IMR-90 (cell line): ENCODE measurements around the gene PEX16. TPM values are rescaled to one million over a fixed set of nuclear protein-coding genes. Genes with fewer than 3 reads are reported as not detected.

Source experiments
- ATAC-seq: fragments of 200-7000 bp; cut with Tn5 transposase; 2 replicates; pipeline ENCODE4 v1.9.1; 2020; ENCODE audit warnings: low read depth, mild to moderate bottlenecking, moderate library complexity
- BruUV-seq: library from RNA; stranded (reverse); fragments of 400-500 nt; replicated peaks from 2 replicates; lab custom pipeline; 2021; lab: Mats Ljungman, UMichigan
- CTCF ChIA-PET: fragments of 300-600 bp; formaldehyde crosslinking; extraction: SDS; loops from one replicate; lab custom pipeline; 2021; ENCODE audit warnings: antibody characterized with exemption; lab: Yijun Ruan, JAX
- POLR2A ChIA-PET: fragments of 300-600 bp; sonication (Branson Sonifier 250); formaldehyde crosslinking; loops from one replicate; lab custom pipeline; 2022; ENCODE audit warnings: antibody characterized with exemption; ENCODE audit not compliant: unreplicated experiment; lab: Charles Lee
- DNase-seq: peaks from one replicate; pipeline ENCODE4 v3.0.0; 2013
- H2AFZ ChIP-seq: replicated peaks from 2 replicates; pipeline ENCODE3; 2013; ENCODE audit warnings: low read length, mild to moderate bottlenecking; ENCODE audit not compliant: poor library complexity
- H2AK5ac ChIP-seq: 2 replicates; pipeline ENCODE4 v1.6.1; 2013; ENCODE audit warnings: low read depth, low read length, inconsistent platforms
- H2AK9ac ChIP-seq: replicated peaks from 2 replicates; pipeline ENCODE3; 2013; ENCODE audit warnings: mild to moderate bottlenecking, low read depth, low read length, moderate library complexity; ENCODE audit not compliant: poor library complexity
- H2BK120ac ChIP-seq: 2 replicates; pipeline ENCODE4 v1.6.1; 2013; ENCODE audit warnings: low read depth, low read length, inconsistent platforms
- H2BK15ac ChIP-seq: 3 replicates; pipeline ENCODE4 v1.6.1; 2013; ENCODE audit warnings: low read depth, low read length, inconsistent platforms
- H2BK20ac ChIP-seq: 2 replicates; pipeline ENCODE4 v1.6.1; 2013; ENCODE audit warnings: low read depth, mild to moderate bottlenecking, inconsistent platforms, low read length, moderate library complexity
- H2BK5ac ChIP-seq: 2 replicates; pipeline ENCODE4 v1.6.1; 2013; ENCODE audit warnings: mild to moderate bottlenecking, low read depth, low read length, inconsistent platforms; ENCODE audit not compliant: poor library complexity, severe bottlenecking
- H3K14ac ChIP-seq: replicated peaks from 2 replicates; pipeline ENCODE4 v1.6.1; 2013; ENCODE audit warnings: low read depth, low read length, inconsistent platforms
- H3K18ac ChIP-seq: 2 replicates; pipeline ENCODE4 v1.6.1; 2013; ENCODE audit warnings: low read depth, low read length, control low read depth
- H3K23ac ChIP-seq: 2 replicates; pipeline ENCODE4 v1.6.1; 2013; ENCODE audit warnings: low read depth, low read length, inconsistent platforms
- H3K27ac ChIP-seq: 2 replicates; pipeline ENCODE4 v1.5.1; 2013; ENCODE audit warnings: mild to moderate bottlenecking, control low read depth, low read length; ENCODE audit not compliant: insufficient read depth
- H3K27me3 ChIP-seq: 2 replicates; pipeline ENCODE4 v1.6.1; 2013; ENCODE audit warnings: low read length; ENCODE audit not compliant: control insufficient read depth, insufficient read depth
- H3K36me3 ChIP-seq: 2 replicates; pipeline ENCODE4 v1.6.1; 2013; ENCODE audit warnings: low read length, mixed read lengths; ENCODE audit not compliant: control insufficient read depth, insufficient read depth
- H3K4ac ChIP-seq: 2 replicates; pipeline ENCODE4 v1.6.1; 2013; ENCODE audit warnings: low read depth, low read length, inconsistent platforms
- H3K4me1 ChIP-seq: 2 replicates; pipeline ENCODE4 v1.6.1; 2013; ENCODE audit warnings: low read length, mixed read lengths; ENCODE audit not compliant: control insufficient read depth, insufficient read depth
- H3K4me2 ChIP-seq: 2 replicates; pipeline ENCODE4 v1.6.1; 2013; ENCODE audit warnings: low read depth, mild to moderate bottlenecking, control low read depth, low read length, moderate library complexity
- H3K4me3 ChIP-seq: 2 replicates; pipeline ENCODE4 v1.5.1; 2013; ENCODE audit warnings: low read depth, mild to moderate bottlenecking, control low read depth, low read length, moderate library complexity; ENCODE audit not compliant: insufficient read depth
- H3K56ac ChIP-seq: 2 replicates; pipeline ENCODE4 v1.6.1; 2013; ENCODE audit warnings: low read length, inconsistent platforms; ENCODE audit not compliant: insufficient read depth; ENCODE audit errors: extremely low read depth
- H3K79me1 ChIP-seq, 2 experiments: 2 replicates each; pipeline ENCODE4 v1.6.1; 2013; ENCODE audit warnings: low read length in 2 of 2, inconsistent platforms in 1 of 2, low read depth in 1 of 2
- H3K9ac ChIP-seq: 2 replicates; pipeline ENCODE4 v1.6.1; 2013; ENCODE audit warnings: low read depth, low read length, control low read depth
- H3K9me1 ChIP-seq: 2 replicates; pipeline ENCODE4 v1.6.1; 2013; ENCODE audit warnings: low read length, inconsistent platforms; ENCODE audit not compliant: insufficient read depth
- H3K9me3 ChIP-seq: 2 replicates; pipeline ENCODE4 v1.6.1; 2013; ENCODE audit warnings: low read length; ENCODE audit not compliant: control insufficient read depth, insufficient read depth
- H4K20me1 ChIP-seq: 2 replicates; pipeline ENCODE4 v1.6.1; 2013; ENCODE audit warnings: low read length, inconsistent platforms; ENCODE audit not compliant: insufficient read depth
- H4K5ac ChIP-seq: 2 replicates; pipeline ENCODE4 v1.6.1; 2013; ENCODE audit warnings: mild to moderate bottlenecking, low read depth, low read length, control low read depth
- H4K8ac ChIP-seq, 2 experiments: 2 replicates each; pipeline ENCODE4 v1.6.1; 2013; ENCODE audit warnings: low read depth in 2 of 2, low read length in 2 of 2, control low read depth in 1 of 2, inconsistent platforms in 1 of 2
- H4K91ac ChIP-seq: 2 replicates; pipeline ENCODE4 v1.6.1; 2013; ENCODE audit warnings: low read depth, low read length, inconsistent platforms; ENCODE audit not compliant: insufficient read depth
- BHLHE40 ChIP-seq: fragments of 150-350 bp; IDR thresholded peaks from 2 replicates; pipeline ENCODE4 v1.6.1; 2016; ENCODE audit warnings: mild to moderate bottlenecking, low read depth, low read length
- CEBPB ChIP-seq: IDR thresholded peaks from 2 replicates; pipeline ENCODE4 v1.6.1; 2012; ENCODE audit warnings: low read depth, low read length, improper control_type of control experiment
- MAZ ChIP-seq: IDR thresholded peaks from 2 replicates; pipeline ENCODE4 v1.6.1; 2012; ENCODE audit warnings: low read depth, mild to moderate bottlenecking, low read length, improper control_type of control experiment, moderate library complexity, borderline replicate concordance
- NFE2L2 ChIP-seq: fragments of 150-350 bp; IDR thresholded peaks from 2 replicates; pipeline ENCODE4 v1.6.1; 2016; ENCODE audit warnings: low read depth, mild to moderate bottlenecking, low read length
- POLR2A ChIP-seq: IDR thresholded peaks from 2 replicates; pipeline ENCODE4 v1.6.1; 2012; ENCODE audit warnings: mild to moderate bottlenecking, low read depth, low read length
- RCOR1 ChIP-seq: IDR thresholded peaks from 2 replicates; pipeline ENCODE4 v1.6.1; 2012; ENCODE audit warnings: mild to moderate bottlenecking, low read length, improper control_type of control experiment; ENCODE audit not compliant: insufficient replicate concordance
- RFX5 ChIP-seq: IDR thresholded peaks from 2 replicates; pipeline ENCODE4 v1.8.0; 2012; ENCODE audit warnings: low read depth, mild to moderate bottlenecking, low read length, moderate library complexity
- whole genome bisulfite sequencing, 2 experiments: methylation state at CpG; one replicate each; pipeline versions ENCODE4 v1.1.5 to v1.1.7; 2013; ENCODE audit warnings: missing lambda C conversion rate in 2 of 2; ENCODE audit not compliant: insufficient read length in 1 of 2; ENCODE audit errors: extremely low coverage in 2 of 2; 5-methylcytosine and 5-hydroxymethylcytosine counted together
- dilution Hi-C: fragments of 300-500 bp; cut with HindIII; formaldehyde crosslinking; loops from one replicate; pipeline ENCODE4 v1.14.3; 2018; ENCODE audit warnings: low sequenced_read_pairs; ENCODE audit not compliant: unreplicated experiment
- in situ Hi-C: fragments of 300-500 bp; cut with MboI; formaldehyde crosslinking; loops from 3 replicates; pipeline ENCODE4 v1.14.3; 2019; ENCODE audit warnings: low sequenced_read_pairs, inconsistent platforms, mixed read lengths
- intact Hi-C: fragments of 100-400 bp; cut with micrococcal nuclease; formaldehyde crosslinking; loops from 2 replicates; pipeline ENCODE4 v1.10.0; 2022
- polyA plus RNA-seq, 3 experiments: library from polyadenylated mRNA; depleted of rRNA; stranded (reverse); fragments of >200 nt; gene quantifications; 2 replicates each; pipeline ENCODE4 v1.2.3, GENCODE V29; 2012; ENCODE audit warnings: low replicate concordance in 1 of 3
- total RNA-seq: library from RNA; depleted of rRNA; stranded (reverse); fragments of >200 nt; gene quantifications from 2 replicates; pipeline ENCODE4 v1.2.3, GENCODE V29; 2012

The PEX16 gene
- total and polyA plus RNA-seq, 2 of the 4 experiments (the other 2 are of a cell fraction): 17.9 to 23.3 TPM

DNA sequence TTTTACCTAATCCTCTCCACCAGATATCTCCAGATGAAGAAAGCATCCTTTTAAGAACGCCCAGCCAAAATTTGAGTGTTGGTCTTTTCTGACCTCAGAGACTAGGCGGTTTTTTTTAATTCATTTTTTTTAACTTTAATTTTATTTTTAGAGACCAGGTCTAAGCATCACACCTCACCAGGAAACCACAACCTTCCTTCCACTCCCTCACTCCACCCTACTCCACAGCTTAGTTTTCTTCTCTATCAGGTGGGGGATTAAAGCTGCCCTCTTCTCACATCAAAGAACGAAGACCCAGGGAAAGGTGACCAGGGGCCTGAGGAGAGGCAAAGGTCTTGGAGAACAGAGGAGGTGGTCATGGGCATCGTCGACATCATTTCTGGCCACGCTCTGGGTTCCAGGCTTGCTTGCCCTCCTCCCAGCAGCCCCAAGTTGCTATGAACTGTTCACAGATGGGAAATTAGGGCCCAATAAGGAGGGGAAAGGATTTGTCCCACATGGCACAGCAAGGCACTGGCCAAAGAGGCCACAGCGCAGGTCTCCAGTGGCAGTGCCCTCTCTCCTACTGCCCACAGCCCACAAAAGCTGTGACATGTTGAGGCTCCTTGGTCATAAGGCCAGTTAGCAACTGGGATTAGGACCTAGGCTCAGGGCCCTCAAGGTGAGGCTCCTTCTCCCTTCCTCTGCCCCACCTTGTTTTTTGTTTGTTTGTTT lies 1.4 kb upstream of the PEX16 start:
- no peak overlapping the region for H3K4ac ChIP-seq
- 0 out of 2 replicates have a peak, but pooled peaks cover 8% of the 10 kb centered on the region for H3K9me1 ChIP-seq
- no peak overlapping the region for H4K5ac ChIP-seq
- H3K9me3 ChIP-seq: no peaks in the 10 kb centered on the region
- ChIA-PET POLR2A (interaction anchor here (0.6 kb wide), 1 partner anchor 107 kb away, joined by 3 read pairs; no protein-coding TSS in a partner anchor), CTCF (no interaction called here)
- no peak overlapping the region for H2AK5ac ChIP-seq
- intact Hi-C loops (no loop called here), dilution Hi-C loops (no loop called here), in situ Hi-C loops (no loop called here)
- no peak overlapping the region for H4K91ac ChIP-seq
- no peaks in the 10 kb centered on the region for H3K4me1 ChIP-seq
- H2AFZ ChIP-seq: peak overlapping the region; percentile 19
- no peak for ATAC-seq
- H3K56ac ChIP-seq: no peak overlapping the region
- no peak overlapping the region for H2BK15ac ChIP-seq
- H3K79me1 ChIP-seq: peaks cover 18 to 32% of the 10 kb centered on the region in 2 experiments
- H3K23ac ChIP-seq: no peak overlapping the region
- H3K14ac ChIP-seq: no peak overlapping the region
- H3K27me3 ChIP-seq: peaks cover 27% of the 10 kb centered on the region
- no peak overlapping the region for H2AK9ac ChIP-seq
- no peak overlapping the region for H3K18ac ChIP-seq
- DNase-seq: no peak
- no peak overlapping the region for H3K9ac ChIP-seq
- peaks cover 7% of the 10 kb centered on the region for H4K20me1 ChIP-seq
- H3K27ac ChIP-seq: no peak overlapping the region
- no peak overlapping the region for H3K4me3 ChIP-seq
- H2BK120ac ChIP-seq: no peak overlapping the region
- H3K4me2 ChIP-seq: no peak overlapping the region
- H2BK5ac ChIP-seq: no peak overlapping the region
- peaks cover 11% of the 10 kb centered on the region for H3K36me3 ChIP-seq
- BruUV-seq: no TSS peak
- WGBS, 2 experiments: no CpG with 5 or more reads among the region's 7 CpGs
- no peak overlapping the region for H2BK20ac ChIP-seq
- H4K8ac ChIP-seq: no peak overlapping the region
- TF ChIP-seq CEBPB: no peak
- TF ChIP-seq POLR2A: no peak
- TF ChIP-seq RCOR1: no peak
- TF ChIP-seq NFE2L2: no peak
- no peak for TF ChIP-seq RFX5
- no peak for TF ChIP-seq BHLHE40
- TF ChIP-seq MAZ: no peak
